HEK293 (cell line): Measurements from ENCODE around the gene SIGLEC6.

Experiments
- CTCF ChIA-PET: fragments of 350-600 bp; formaldehyde crosslinking; extraction: SDS; loops from one replicate; lab custom pipeline; 2021; ENCODE audit warnings: antibody characterized with exemption; lab: Yijun Ruan, JAX
- POLR2A ChIA-PET: fragments of 300-600 bp; formaldehyde crosslinking; extraction: SDS; loops from one replicate; lab custom pipeline; 2020; ENCODE audit warnings: antibody characterized with exemption, inconsistent platforms; lab: Yijun Ruan, JAX
- H3K27ac ChIP-seq: fragments of 200-500 bp; sonication (Bioruptor generic); 2 replicates; pipeline ENCODE4 v1.5.1; 2014; ENCODE audit warnings: low read depth, low read length, control low read depth, inconsistent platforms; ENCODE audit errors: extremely low read depth
- H3K36me3 ChIP-seq, 2 experiments: fragments of 200-500 bp in 1 of 2; sonication (Bioruptor generic) in 1 of 2; 1 replicate in 1 of 2; 2 replicates in 1 of 2; pipeline ENCODE4 v1.5.1; 2014 to 2017; ENCODE audit warnings: inconsistent platforms in 2 of 2, low read length in 2 of 2; ENCODE audit not compliant: control insufficient read depth in 2 of 2, insufficient read depth in 1 of 2
- H3K4me1 ChIP-seq: fragments of 200-500 bp; sonication (Bioruptor generic); 2 replicates; pipeline ENCODE4 v1.5.1; 2014; ENCODE audit warnings: mild to moderate bottlenecking, low read length, inconsistent platforms; ENCODE audit not compliant: control insufficient read depth, insufficient read depth
- H3K4me3 ChIP-seq: 2 replicates; pipeline ENCODE4 v1.5.1; 2011; ENCODE audit warnings: low read depth, mild to moderate bottlenecking, control low read depth, low read length, moderate library complexity
- H3K9me3 ChIP-seq: fragments of 200-500 bp; sonication (Bioruptor generic); 2 replicates; pipeline ENCODE4 v1.5.1; 2014; ENCODE audit warnings: low read depth, low read length, inconsistent platforms; ENCODE audit not compliant: control insufficient read depth, insufficient read depth
- ZBTB7A ChIP-seq: fragments of 450-650 bp; formaldehyde crosslinking; IDR thresholded peaks from 2 replicates; pipeline ENCODE4 v1.5.1; 2016; ENCODE audit warnings: low read depth, missing biosample characterization, missing genetic modification characterization
- ZFP3 ChIP-seq: fragments of 450-650 bp; formaldehyde crosslinking; IDR thresholded peaks from 2 replicates; pipeline ENCODE4 v1.5.1; 2016; ENCODE audit warnings: low read depth, missing biosample characterization, missing genetic modification characterization
- ZNF302 ChIP-seq: fragments of 450-650 bp; formaldehyde crosslinking; IDR thresholded peaks from 2 replicates; pipeline ENCODE4 v1.5.1; 2016; ENCODE audit warnings: missing biosample characterization, missing genetic modification characterization, low read depth
- ZNF335 ChIP-seq: fragments of 450-650 bp; formaldehyde crosslinking; conservative IDR thresholded peaks from 2 replicates; pipeline ENCODE4 v1.5.1; 2016; ENCODE audit warnings: missing biosample characterization, missing genetic modification characterization
- ZNF391 ChIP-seq: fragments of 450-650 bp; formaldehyde crosslinking; IDR thresholded peaks from 2 replicates; pipeline ENCODE4 v1.5.1; 2016; ENCODE audit warnings: low read depth, missing biosample characterization, missing genetic modification characterization, borderline replicate concordance
- ZNF521 ChIP-seq: fragments of 450-650 bp; formaldehyde crosslinking; IDR thresholded peaks from 2 replicates; pipeline ENCODE4 v1.5.1; 2017; ENCODE audit warnings: missing biosample characterization, mild to moderate bottlenecking, missing genetic modification characterization
- TF ChIP-seq, protein P1 (sequence below): fragments of 450-650 bp; formaldehyde crosslinking; IDR thresholded peaks from 2 replicates; pipeline ENCODE4 v1.5.1; 2016; ENCODE audit warnings: missing biosample characterization, missing genetic modification characterization
- TF ChIP-seq, protein P2 (sequence below): fragments of 450-650 bp; formaldehyde crosslinking; IDR thresholded peaks from 2 replicates; pipeline ENCODE4 v1.5.1; 2017; ENCODE audit warnings: missing biosample characterization, missing genetic modification characterization

Gene SIGLEC6

DNA sequence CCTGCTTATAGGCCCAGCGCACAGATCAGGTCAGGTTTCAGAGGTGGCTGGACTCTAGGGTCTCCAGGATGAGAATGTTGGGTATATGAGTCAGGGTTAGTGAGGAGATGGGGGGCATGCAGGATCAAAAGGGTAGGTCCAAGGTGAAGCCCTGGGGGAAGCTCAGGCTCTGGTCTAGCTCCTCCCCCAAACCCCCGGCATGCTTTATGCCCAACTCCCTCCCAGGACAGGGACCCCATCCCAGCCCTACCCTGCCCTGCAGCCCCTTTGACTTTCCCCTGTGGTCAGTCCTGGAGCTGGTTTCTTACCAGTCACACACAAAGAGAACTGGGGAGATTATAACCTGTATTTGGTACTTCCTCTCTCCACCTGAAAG, 62.9 kb downstream of the SIGLEC6 start (continued):
- TF ChIP-seq, protein P1, sequence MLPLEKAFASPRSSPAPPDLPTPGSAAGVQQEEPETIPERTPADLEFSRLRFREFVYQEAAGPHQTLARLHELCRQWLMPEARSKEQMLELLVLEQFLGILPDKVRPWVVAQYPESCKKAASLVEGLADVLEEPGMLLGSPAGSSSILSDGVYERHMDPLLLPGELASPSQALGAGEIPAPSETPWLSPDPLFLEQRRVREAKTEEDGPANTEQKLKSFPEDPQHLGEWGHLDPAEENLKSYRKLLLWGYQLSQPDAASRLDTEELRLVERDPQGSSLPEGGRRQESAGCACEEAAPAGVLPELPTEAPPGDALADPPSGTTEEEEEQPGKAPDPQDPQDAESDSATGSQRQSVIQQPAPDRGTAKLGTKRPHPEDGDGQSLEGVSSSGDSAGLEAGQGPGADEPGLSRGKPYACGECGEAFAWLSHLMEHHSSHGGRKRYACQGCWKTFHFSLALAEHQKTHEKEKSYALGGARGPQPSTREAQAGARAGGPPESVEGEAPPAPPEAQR (tag by site-specific recombination) = no peak
- TF ChIP-seq ZBTB7A (tag by site-specific recombination) (no peak), ZNF391 (no peak), ZNF302 (no peak), ZNF335 (tag by site-specific recombination) (no peak)
- TF ChIP-seq, all 188 proteins: peak for 0

DNA sequence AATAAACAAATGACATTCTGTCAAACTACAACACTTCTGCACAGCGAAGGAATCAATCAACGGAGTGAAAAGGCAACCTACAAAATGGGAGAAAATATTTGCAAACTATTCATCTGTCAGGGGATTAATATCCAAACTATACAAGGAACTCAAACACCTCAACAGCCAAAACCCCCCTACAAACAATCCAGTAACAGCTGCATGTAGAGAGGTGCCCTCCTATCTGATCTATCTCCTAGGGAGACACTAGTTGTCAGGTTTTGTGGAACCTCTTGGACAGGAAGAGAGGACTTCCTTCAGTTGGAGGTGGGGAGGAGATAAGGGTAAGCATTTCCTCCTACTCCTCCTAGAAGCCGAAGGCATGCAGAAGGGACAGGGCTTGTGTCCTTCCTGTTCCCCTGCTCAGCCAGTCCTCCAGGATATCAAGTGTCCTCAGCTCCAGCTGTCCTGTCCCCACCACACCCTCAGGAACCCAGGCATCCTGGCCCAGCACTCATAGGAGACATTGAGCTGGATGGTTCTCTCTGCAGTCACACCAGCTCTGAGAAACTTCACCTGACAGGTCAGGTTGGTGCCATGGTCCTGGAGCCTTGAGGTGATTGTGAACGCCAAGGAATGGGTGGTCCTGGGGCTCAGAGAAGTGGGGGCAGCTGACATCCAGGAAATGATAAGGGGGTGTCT, 63.5 kb downstream of the SIGLEC6 start:
- Histone ChIP-seq H3K36me3 (no peaks in the 10 kb centered on the region), H3K9me3 (no peaks in the 10 kb centered on the region), H3K27ac (no peak overlapping the region), H3K4me3 (no peak overlapping the region), H3K4me1 (no peaks in the 10 kb centered on the region)
- ChIA-PET CTCF (interaction anchor here (0.6 to 1.6 kb wide), 5 partner anchors 46 to 190 kb away, joined by 3 to 7 read pairs (median 5); no protein-coding TSS in a partner anchor), POLR2A (no interaction called here)
- TF ChIP-seq ZNF521 (tag by site-specific recombination) (no peak), ZFP3 (tag by site-specific recombination) (no peak)
- TF ChIP-seq, protein P2, sequence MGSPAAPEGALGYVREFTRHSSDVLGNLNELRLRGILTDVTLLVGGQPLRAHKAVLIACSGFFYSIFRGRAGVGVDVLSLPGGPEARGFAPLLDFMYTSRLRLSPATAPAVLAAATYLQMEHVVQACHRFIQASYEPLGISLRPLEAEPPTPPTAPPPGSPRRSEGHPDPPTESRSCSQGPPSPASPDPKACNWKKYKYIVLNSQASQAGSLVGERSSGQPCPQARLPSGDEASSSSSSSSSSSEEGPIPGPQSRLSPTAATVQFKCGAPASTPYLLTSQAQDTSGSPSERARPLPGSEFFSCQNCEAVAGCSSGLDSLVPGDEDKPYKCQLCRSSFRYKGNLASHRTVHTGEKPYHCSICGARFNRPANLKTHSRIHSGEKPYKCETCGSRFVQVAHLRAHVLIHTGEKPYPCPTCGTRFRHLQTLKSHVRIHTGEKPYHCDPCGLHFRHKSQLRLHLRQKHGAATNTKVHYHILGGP (tag by site-specific recombination) = no peak
